ENCODE data around the gene CA11. TPM values are rescaled to one million over a fixed set of nuclear protein-coding genes. Genes with fewer than 3 reads are reported as not detected.

The CA11 gene
- total and polyA plus RNA-seq, 9 of the 15 experiments (the other 6 are each of a cell fraction or from before 2014, with no cell fraction given) = 2.9 to 19.9 (median 8.3) TPM

DNA sequence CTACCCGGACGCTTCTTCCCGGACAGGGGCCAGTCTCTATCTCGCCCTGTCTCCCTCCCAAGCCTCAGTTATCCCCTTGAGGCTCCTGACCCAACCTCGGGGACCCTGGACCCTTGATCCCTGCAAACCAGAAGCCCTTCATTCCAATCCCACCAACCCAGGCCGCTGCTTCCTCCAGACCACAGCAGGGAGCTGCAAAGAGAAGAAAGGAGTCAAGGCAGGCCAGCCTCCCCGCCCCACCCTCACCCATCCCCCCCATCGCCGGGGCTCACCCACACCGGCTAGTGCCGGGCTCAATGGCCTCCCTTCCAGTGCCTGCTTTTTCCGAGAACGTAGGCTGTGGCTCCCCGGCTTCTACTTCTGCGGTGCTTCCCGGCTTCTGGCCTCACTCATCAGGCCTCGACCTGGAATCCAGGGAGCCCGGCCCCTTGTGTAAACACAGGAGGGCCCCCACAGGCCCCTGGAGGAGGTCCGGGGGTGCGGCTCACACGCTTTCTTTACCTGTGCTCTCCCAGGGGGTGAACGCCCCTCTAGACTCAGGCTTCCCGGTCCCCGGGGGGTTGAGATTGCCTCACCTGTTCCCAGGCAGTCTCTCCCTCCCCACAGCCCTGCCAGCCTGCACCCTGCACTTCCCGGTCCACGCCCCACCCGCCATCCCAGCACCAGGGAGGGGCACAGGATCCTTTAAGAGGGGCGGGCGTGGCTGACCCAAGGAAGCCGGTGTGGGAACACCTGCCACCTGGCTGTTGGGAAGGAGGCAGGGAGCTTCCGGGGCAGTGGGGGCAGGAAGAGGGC, 31.4 kb downstream of the CA11 start, which contains the start of gene FAM83E (continued):
- no peak for TF ChIP-seq FOXP4 (CRISPR knock-in tag; IDR thresholded peaks at IDR 0.05; ENCODE audit: borderline replicate concordance)
- 0 out of 2 replicates have a peak, but pooled peaks have one; percentile 74 for TF ChIP-seq PHB (CRISPR knock-in tag; IDR thresholded peaks at IDR 0.05)
- TF ChIP-seq FOXJ2 (tag; IDR thresholded peaks at IDR 0.05) = no peak
- TF ChIP-seq, protein P1, sequence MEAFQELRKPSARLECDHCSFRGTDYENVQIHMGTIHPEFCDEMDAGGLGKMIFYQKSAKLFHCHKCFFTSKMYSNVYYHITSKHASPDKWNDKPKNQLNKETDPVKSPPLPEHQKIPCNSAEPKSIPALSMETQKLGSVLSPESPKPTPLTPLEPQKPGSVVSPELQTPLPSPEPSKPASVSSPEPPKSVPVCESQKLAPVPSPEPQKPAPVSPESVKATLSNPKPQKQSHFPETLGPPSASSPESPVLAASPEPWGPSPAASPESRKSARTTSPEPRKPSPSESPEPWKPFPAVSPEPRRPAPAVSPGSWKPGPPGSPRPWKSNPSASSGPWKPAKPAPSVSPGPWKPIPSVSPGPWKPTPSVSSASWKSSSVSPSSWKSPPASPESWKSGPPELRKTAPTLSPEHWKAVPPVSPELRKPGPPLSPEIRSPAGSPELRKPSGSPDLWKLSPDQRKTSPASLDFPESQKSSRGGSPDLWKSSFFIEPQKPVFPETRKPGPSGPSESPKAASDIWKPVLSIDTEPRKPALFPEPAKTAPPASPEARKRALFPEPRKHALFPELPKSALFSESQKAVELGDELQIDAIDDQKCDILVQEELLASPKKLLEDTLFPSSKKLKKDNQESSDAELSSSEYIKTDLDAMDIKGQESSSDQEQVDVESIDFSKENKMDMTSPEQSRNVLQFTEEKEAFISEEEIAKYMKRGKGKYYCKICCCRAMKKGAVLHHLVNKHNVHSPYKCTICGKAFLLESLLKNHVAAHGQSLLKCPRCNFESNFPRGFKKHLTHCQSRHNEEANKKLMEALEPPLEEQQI (IDR thresholded peaks at IDR 0.05) = no peak
- TF ChIP-seq PCBP1 (IDR thresholded peaks at IDR 0.05; ENCODE audit: low read depth, low read length, poor library complexity, severe bottlenecking) = no peak
- peak; percentile 86 for TF ChIP-seq POLR2A (conservative IDR thresholded peaks at IDR 0.05)
- no peak for TF ChIP-seq JUNB (CRISPR knock-in tag; conservative IDR thresholded peaks at IDR 0.05)
- peak in 1 of 2 experiments; percentile 65; a peak in 1 of 4 replicates for TF ChIP-seq ZMIZ1 (IDR thresholded peaks at IDR 0.05; ENCODE audit: low read depth in 2 of 2, low read length in 2 of 2)
- TF ChIP-seq RERE (CRISPR knock-in tag; IDR thresholded peaks at IDR 0.05; ENCODE audit: borderline replicate concordance) = no peak
- no peak for TF ChIP-seq ZNF217 (CRISPR knock-in tag; IDR thresholded peaks at IDR 0.05)
- TF ChIP-seq FOXM1 (IDR thresholded peaks at IDR 0.05; ENCODE audit: low read depth) = no peak
- no peak for TF ChIP-seq FOXM1 (CRISPR knock-in tag; IDR thresholded peaks at IDR 0.05; ENCODE audit: low read depth)

Data from K562 (cell line).